ENCODE measurements around the gene HDAC10.

HDAC10 gene

DNA sequence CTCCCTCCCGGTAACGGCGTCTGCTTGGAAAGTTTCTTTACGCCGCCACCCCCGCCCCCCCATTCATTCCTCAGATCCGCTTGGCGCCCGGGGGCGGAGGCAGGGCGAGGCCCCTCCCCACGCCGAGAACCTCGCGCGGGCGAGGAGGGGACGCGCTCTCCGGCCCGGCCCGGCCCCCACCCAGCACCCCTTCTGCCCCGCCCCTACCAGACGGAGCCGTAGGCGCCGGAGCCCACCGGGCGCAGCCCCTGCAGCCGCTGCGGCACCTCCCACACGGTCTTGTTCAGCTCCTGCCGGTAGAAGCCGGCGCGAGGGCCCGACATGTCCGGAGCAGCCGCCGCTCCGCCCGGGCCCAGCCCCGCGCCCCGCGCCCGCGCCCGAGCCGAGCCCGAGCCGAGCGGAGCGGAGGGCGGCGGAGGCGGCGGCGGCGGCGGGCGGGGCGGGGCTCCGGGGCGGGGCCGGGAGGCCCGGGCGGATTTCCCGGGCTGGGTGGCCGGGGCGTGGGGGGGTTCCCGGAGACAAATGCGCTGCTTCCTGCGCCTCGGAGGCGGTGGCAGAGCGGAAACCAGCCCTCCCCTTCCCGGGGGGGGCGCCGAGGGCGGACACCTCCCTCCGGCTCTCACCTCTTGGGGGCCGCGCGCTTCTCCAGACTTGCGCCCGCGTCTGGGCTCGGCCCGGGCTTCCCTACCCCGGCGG, 19.1 kb upstream of the HDAC10 start, which contains the start of gene MAPK11:
Gene MAPK11 (minus strand): TSS at position 411 of the 696 bp plus-strand sequence. CDS start 88 bp downstream, at position 323.
- DNase-seq (ENCODE audit: low read depth), result no peak

DNA sequence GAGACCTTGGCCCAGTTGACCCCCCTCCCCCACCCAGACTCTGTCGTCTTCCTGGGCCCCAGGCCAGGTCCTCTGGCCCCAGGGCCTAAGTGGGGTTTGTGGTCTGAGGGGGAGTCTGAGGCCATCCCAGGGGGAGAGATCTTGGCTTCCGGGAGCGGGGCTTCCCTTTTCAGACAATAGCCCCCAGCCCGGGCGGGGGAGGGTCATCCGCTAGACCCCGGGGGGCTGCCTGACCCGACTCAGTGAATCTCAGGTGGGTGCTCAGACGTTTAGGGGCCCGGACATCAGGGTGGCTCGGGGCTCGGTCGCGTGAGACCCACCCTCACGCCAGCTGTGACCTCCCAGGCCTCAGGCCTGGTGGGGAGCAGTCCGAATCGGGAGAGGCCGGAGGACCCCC, 18.5 kb upstream of the HDAC10 start:
- DNase-seq (ENCODE audit: low read depth), result no peak

DNA sequence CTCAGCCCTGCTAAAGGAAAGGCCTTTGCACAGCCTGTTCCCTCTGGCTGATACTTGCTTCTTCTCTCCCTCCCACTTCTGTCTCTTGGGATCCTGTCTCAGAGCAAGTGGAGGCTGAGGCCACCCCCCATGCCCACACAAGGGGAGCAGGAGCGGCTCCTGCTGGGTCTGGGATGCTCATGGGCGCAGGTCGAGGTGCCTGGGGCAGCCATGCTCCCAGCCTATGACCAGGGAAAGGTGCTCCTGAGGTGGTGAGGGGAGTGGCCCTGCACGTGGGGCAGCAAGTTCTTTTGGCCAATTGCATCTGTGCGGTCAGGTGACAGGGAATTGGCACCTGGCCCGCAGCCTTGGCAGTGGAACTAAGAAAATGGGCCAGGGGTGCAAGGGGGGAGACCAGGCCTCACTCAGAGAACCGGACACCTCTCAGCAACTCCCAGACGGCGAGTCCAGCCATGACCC, 17.6 kb upstream of the HDAC10 start:
- DNase-seq (ENCODE audit: low read depth), result no peak

DNA sequence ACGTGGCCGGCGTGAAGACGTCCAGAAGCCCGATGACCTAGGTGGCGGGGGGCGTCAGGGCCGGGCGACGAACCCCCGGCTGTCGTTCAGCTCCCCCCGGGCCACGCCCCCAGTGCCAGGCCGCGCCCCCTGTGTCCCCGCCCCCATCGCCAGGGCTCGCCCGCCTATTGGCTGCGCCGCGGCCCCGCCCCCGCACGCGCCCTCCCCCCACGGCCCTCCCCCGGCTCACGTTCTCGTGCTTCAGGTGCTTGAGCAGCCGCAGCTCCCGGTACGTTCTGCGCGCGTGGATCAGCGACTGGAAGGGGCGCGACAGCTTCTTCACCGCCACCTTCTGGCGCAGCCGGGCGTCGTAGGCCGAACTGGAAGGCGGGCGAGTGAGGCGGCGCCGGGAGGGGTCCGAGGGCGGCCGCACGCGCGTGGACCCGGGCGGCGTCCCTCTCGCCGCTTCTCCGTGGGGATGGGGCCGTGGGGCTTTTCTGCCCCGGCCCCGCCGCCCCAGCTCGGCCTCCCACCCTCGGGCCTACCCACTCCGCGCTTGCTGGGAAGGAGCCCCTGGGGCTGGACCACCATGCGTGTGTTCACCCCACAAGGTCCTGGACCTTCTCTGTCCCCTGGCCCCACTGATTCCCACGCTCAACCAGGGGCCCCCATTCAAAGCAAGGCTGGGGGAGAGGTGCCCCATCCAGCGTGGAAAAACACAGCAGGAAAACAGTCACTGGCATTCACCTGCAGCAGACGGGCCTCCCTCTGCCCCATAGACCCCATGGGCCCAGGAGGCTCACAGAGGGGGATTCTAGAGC, 16.7 kb upstream of the HDAC10 start:
- no peak for DNase-seq (ENCODE audit: low read depth)

DNA sequence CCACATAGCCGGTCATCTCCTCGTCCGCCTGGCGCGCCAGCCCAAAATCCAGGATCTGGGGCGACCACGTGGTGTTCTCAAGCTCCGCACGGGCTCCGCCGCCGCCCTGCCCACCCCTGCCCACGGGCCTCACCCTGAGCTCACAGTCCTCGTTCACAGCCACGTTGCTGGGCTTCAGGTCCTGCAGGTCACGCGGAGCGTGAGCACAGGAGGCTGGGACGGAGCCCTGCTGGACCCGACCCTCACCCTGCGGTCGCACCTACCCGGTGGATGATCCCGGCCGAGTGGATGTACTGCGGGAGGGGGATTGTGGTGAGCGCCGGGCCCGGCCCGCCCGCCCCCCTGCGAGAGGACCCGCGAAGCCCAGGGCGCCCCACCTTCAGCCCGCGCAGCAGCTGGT, 15.9 kb upstream of the HDAC10 start:
- no peak for DNase-seq (ENCODE audit: low read depth)

DNA sequence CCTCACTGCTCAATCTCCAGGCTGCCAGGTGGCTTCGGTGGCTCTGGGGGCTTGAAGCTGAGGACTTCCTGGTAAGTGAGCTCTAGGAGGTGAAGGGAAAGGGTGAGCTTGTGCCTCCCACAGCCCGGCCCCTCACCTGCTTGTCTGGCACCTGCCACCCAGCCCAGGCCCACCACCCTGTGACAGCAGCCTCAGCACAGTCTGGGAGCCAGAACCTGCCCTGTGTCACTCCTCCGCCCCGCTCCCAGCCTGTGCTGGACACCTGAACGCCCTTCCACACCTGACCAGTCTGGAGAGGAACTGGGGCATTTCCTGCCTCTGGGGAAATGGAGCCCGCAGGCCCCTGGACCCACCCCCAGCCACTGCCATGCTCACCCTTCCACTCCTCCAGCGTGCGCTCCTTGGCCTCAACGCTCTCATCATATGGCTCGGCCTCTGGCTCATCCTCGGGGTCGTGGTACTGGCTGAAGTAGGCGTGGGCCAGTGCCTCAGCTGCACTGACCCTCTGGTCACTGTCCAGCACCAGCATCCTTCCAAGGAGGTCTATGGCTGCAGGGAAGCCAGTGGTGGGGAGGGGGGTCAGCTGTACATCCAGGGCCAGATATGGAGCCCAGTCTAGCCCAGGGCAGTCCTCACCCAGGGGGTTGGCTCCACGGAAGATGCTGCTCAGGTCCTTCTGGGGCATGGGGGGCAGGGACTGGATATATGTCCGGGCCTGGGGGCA, 14.0 kb upstream of the HDAC10 start:
- DNase-seq (ENCODE audit: low read depth), result no peak

DNA sequence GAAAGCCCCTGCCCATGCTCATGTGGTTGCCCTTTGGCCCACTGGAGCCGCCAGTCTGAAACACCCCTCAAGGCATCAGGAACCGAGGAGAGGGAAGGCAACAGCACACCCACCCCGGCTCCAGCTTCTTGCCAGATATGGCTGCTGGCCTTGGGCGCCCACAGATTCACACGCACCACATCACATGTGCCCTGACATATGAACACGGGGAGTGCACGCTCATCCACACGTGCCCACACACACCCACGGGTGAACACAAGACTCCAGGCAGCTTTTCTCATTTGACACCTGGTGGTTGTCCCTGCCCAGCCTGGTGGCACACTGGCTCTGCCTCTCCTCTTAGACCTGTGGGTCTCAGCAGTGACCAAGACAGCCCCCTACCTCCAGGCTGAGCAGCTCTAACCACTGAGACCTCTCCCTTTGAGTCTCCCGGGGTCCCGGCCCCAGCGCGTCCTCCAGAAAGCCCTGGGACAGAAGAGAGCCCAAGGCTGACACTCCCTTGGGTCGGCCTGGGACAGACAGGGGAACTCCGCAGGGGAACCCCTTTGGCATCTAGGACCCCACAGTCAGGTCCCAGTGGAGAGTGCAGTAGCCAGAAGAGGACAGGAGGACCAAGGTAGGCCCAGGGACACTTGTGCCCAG, 13.2 kb upstream of the HDAC10 start:
- no peak for DNase-seq (ENCODE audit: low read depth)

DNA sequence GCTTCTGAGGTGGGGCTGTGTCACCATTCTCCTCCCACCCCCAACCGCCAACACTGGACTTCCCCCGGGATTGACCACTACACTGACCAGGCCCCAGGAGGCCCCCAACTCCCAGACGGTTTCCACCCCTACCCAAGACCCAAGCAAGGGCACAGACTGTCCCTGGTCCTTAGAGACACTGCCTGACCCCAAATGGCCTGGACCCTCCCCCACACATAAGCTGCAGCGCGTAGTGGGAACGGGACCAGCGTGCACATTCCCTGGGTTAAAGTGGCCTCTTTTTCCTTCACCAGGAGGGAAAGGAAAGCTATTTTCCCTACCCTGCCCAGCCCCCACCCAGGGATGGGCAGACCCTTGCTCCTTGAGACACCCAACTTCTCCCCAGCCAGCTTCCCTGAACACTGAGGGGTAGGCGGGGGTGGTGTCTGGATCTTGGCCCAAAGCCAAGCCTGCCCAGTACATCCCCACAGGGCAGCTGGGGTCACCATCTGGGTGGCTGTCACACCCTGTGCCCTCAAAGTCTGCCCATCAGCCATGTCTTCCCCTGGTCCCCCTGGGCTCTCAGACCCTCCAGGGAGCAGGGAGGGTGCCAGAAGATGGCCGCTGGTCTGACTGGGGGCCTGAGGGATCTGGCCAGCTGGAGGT, 12.0 kb upstream of the HDAC10 start:
- no peak for DNase-seq (ENCODE audit: low read depth)

DNA sequence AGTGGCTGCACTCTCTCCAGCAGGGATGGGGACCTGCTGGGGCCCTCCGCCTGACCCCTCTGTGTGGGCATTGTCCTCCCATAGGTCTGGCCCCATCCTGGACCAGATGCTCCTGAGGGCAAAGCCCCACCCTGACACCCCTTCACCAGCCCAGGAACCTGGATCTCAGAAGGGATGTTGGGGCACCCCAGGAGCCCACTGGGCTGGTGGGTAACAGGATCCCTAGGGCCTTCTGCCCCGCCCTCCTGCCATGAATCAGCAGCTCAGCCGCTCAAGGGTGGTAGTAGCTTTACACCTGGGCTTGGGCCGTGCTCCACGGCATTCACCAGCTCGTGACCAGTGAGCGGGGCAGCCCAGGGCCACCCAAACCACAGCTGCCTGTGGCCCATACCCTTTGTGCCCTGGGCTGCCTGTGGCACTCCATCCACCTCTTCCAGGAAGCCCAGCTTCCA, 11.4 kb upstream of the HDAC10 start:
- DNase-seq (ENCODE audit: low read depth), result no peak

DNA sequence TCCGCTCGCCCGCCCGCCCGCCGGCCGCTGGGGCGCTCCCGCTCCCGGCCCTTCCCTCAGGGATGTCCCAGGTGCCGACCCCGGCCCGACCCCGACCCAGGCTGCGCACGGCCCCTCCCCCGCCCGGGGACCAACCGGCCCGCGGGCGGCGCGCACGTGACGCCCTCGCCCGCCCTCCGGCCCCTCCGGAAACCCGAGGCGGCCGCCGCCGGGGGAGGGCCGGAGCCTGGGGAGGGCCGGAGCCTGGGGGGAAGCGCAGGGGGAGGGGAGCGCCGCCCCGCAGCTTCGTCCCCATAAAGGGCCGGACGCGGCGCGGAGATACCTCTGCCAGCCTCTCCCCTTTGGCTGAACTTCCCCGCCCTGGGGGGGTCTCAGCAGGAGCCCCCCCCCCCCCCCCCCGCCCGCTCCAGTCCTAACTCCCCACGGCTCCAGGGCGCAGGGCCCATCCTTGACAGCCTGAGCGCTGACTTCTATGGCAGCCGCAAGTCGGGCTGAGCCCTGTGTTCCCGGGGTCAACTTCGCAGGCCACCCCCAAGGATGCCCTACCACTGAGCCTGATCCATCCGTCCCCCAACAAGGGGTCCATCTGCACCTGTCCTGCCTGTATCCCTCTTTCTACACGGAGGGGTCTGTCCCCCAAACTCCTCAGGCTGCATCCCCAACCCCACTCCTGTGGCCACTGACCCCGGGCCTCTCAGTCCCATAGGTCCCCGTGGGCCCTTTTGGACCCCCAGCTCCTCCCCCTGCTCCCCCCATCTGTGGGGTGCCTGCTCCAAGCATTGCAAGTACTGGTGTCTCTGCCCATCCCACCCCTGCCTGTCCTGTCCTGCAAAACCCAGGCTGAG, 10.8 kb upstream of the HDAC10 start, which contains the start of gene MAPK12:
Gene MAPK12 (minus strand): TSS at position 69 of the 845 bp plus-strand sequence. CDS start 174 bp downstream, outside the sequence.
- DNase-seq (ENCODE audit: low read depth), result no peak

DNA sequence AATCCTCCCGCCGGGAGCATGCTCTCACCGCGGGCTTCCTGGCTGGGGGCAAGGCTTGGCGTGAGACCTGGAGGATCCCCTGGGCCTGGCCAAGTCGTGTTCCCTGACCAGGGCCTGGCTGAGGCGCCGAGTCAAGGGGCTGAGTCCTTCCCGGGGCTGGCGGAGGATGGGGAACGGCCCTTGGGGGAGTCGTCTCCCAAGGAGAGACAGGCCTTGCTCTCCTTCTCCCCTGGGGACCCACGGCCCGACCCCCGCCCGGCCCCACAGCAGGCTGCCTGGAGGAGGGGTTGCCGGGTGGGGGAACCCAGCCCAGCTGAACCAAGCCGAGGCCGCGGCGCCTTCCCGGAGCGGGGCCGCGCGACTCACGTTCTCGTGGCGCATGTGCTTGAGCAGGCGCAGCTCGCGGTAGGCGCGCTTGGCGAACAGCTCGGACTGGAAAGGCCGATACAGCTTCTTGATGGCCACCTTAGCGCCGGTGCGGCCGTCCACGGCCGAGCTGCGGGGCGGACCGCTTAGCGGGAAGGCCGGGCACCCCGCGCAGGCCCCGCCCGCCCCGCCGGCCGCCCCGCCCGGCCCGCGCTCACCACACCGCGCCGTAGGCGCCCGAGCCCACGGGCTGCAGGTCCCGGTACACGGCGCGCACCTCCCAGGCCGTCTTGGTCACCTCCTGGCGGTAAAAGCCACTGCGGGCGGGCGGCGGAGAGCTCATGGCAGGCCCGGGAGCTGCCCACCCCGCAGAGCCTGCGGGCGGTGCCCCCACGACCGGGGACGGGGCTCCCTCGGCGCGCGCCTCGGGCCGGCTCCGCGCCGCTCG, 9.9 kb upstream of the HDAC10 start:
- DNase-seq (ENCODE audit: low read depth), result no peak

DNA sequence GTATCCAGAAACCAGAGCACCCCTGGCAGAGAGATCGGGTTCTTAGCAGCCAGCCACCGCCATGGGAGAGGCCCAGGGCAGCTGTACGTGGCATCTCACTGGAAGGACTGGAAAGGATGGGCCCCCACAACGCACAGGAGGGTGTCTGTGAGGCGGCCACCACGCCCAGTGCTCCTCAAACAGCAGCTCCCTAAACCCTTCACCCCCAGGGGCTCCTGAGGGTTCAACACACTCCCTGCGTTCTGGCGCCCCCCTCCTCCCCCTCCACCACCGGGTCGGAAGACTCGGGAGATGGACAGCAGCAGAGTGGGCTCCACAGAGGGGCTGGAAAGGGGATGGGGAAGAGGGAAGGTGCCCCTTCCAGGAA, 9.4 kb upstream of the HDAC10 start:
- no peak for DNase-seq (ENCODE audit: low read depth)

DNA sequence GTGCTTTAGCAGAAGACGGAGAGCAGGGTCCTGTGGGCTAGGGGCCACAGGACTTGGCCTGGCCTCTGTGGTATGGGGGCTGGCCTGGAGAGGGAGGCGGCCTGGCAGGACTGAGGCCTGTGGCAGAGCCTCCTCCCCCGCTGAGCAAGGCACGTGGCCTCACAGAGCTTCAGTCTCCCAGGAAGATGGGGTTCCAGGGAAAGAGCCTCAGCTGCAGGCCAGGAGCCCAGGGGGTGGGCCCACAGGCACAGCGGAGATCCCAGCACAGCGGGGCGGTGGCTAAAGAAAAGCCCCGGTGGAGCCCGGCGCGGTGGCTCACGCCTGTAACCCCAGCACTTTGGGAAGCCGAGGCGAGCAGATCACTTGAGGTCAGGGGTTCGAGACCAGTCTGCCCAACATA, 8.2 kb upstream of the HDAC10 start:
- DNase-seq (ENCODE audit: low read depth), result no peak

DNA sequence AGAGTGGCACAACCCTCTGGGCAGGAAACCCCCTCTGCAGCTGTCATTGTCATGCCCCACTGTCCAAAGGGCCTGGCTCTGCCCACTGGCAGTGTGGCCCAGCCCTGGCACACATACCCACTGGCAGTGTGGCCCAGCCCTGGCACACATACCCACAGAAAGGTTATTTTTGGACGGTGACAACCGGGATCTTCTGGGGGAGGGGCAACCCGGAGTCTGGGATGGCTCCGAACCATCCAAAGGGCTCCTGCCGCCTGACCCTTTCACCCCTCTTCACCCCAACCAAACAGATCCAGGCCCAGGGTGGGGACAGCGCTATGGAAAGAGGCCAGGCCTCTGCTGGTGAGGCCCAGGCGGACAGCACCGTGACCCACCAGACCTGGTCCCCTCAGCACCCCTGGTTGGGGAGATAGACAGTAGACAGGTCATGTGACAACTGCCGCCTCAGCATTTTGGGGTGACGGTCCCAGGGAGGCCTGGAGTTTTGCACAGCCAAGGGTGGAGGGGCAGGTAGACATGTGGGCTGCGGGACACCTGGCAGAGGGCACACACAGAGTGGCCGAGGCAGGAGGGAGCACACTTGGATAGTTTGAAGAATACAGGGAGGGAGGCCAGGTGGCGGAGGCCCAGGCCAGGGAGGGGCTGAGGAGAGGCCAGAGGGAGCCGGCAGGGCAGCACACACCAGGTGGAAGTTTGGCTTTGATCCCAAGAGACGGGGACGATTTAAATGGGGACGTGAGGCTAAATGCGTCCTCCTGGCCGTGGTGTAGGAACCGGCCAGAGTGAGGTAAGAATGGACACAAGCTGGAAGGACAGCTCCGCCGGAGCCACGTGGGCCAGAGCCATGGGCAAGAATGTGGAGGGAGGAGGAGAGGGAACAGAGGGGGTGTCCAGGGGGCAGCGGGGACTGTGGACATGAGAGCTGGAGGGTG, 7.6 kb upstream of the HDAC10 start:
- DNase-seq (ENCODE audit: low read depth), result no peak

DNA sequence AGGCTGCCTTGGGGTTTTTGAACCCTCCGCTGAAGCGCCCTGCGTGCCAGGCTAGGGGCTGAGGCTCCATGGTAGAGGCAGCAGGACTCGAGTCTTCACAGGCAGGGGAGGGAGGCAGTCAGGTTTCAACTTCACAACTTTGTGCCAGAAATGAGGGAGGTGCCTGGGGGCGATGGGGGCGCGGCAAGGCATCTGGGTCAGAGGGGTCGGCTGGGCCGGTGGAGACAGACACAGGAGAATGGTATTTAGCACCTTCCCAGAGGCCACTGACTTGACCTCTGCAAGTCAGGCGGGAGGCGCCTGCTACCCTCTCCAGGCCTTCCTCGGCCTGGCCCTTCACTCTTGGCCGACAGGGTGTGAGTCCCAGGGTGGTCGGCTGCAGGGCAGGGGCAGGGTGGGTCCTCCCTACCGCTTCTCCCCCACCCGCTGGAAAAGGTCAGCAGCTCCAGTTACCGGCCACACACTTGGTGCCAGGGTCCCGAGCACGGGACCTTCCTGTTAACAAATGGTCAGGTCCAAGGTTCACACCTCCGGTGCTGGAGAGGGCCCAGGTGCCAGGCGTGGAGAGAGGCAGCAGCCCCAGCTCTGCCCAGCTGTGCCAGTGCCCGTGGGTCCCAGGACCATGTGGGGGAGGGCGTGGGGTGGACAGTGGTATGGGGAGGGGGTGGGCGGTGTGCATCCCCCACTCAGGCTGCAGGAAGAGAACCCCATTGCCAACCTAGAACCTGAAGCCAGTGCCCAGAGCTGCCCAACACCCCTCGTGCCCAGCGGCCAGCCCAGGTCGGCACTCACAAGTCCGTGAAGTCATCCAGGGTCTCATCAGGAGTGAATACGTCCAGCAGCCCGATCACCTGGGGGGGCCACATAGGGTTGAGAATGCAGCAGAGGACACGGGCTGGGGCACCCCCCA, 6.6 kb upstream of the HDAC10 start:
- DNase-seq (ENCODE audit: low read depth), result no peak

DNA sequence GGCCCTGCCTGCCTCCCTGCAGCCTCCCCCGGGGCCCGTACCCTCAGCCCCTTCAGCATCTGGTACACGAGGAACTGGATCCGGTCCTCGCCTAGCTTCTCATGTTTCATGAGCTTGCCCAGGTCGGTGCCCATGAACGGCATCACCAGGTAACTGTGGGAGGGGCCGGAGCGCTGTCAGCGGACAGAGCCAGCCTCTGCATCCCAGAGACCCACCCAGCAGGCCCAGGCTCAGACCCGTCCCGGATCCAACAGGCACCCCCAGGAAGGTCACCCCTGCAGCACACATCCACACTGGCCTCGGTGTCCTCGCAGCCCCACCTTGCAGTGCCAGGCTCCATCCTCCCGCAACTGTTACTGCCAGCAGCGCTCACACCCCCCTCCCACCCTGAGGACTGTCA, 6.0 kb upstream of the HDAC10 start:
- DNase-seq (ENCODE audit: low read depth), result no peak

DNA sequence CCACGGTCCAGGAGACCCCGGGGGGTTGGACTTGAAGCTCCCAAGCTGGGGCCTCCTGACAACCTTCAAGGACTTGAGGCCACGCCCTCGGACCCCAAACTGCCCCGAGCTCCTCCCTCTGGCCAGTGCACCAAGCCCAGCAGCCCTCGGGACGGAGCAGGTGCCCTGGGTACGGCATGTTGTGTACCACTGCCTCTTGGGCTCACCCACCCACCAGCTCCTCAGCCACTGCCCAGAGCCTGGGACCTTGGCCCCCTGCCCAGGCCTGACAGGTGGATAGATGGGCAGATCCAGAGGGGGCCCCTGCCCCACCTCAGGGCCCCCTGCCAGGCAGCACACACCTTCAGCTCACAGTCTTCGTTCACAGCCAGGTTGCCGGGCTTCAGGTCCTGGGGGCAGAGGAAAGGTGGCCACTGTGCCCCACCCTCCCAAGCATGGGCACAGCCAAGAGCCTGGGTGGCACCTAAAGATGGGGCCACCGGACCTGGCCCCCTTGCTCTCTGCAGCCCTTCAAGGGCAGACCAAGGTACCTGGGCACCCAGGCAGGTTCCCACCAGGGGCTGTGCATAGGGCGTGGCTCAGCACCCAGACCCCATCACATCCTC, 5.3 kb upstream of the HDAC10 start:
- DNase-seq (ENCODE audit: low read depth), result no peak

Data from GM04503 (cell line).